HG02981 (cell line): ENCODE data around the gene SNX32.
A peak's percentile ranks its signal among the peaks of the same experiment; 100 is the strongest.

Source experiments
- ATAC-seq: cut with Tn5 transposase; IDR thresholded peaks from one replicate; pipeline ENCODE4 v1.9.1; 2021; ENCODE audit warnings: mild to moderate bottlenecking, moderate library complexity; ENCODE audit not compliant: unreplicated experiment

Gene SNX32

GRCh38 chr11:65833297-65834030 is at the start of gene SNX32:
Gene SNX32 (plus strand): TSS chr11:65833963. CDS start chr11:65834066, 103 bp downstream.
- ATAC-seq = peak; percentile 95

GRCh38 chr11:65785319-65786007 is 48.3 kb upstream of the SNX32 start:
- no peak for ATAC-seq

GRCh38 chr11:65786008-65786785 is 47.6 kb upstream of the SNX32 start:
- ATAC-seq = no peak

GRCh38 chr11:65786786-65787636 is 46.8 kb upstream of the SNX32 start, which contains the start of gene OVOL1:
Gene OVOL1 (plus strand): TSS chr11:65787063. CDS start chr11:65787374, 311 bp downstream.
- no peak for ATAC-seq

- ATAC-seq = no peak
These were observed 45.8 kb upstream of the SNX32 start for GRCh38 chr11:65787649-65788622.

- ATAC-seq = no peak
These were observed 44.9 kb upstream of the SNX32 start for GRCh38 chr11:65788821-65789220.

- ATAC-seq = no peak
These were observed 44.3 kb upstream of the SNX32 start for GRCh38 chr11:65789230-65790103.

- ATAC-seq = no peak
These were observed 43.5 kb upstream of the SNX32 start for GRCh38 chr11:65790104-65790901.

GRCh38 chr11:65790902-65791650 is 42.7 kb upstream of the SNX32 start:
- ATAC-seq = no peak

- peak; percentile 75 for ATAC-seq
These were observed 42.0 kb upstream of the SNX32 start for GRCh38 chr11:65791719-65792213.

- ATAC-seq = no peak
These were observed 41.3 kb upstream of the SNX32 start for GRCh38 chr11:65792456-65792855.

- no peak for ATAC-seq
These were observed 40.6 kb upstream of the SNX32 start for GRCh38 chr11:65793144-65793581.

- ATAC-seq = no peak
These were observed 40.0 kb upstream of the SNX32 start for GRCh38 chr11:65793625-65794400.

- ATAC-seq = no peak
These were observed 38.9 kb upstream of the SNX32 start for GRCh38 chr11:65794570-65795510.
